ENCODE measurements around the gene MPRIP.
"Not testable (repeated sequence)": the region's sequence is repeated elsewhere in the genome, so short reads cannot be mapped to it uniquely, and the experiment has no call there.

The MPRIP gene

GRCh38 chr17:17042384-17042736, at the start of gene MPRIP:
Gene MPRIP, plus strand, starts transcription at chr17:17042457. Its CDS starts 392 bp downstream, at chr17:17042849.
- Histone ChIP-seq H4K20me1 (ENCODE audit: insufficient read depth, low read length) (peaks cover 36% of the 10 kb centered on the region), H3K79me2 (ENCODE audit: insufficient read depth, low read length) (peaks cover 47% of the 10 kb centered on the region), H3K36me3 (ENCODE audit: insufficient read depth, low read length) (no peaks in the 10 kb centered on the region; the same call in 1 of the 2 replicates), H2AFZ (ENCODE audit: low read depth, low read length) (peak within 1 kb of the TSS; percentile 79), H3K4me2 (ENCODE audit: insufficient read depth, low read length) (peak within 1 kb of the TSS; percentile 84), H3K27ac (ENCODE audit: low read length) (peak within 1 kb of the TSS; percentile 74), H3K9me3 (ENCODE audit: insufficient read depth, low read length, severe bottlenecking) (no peaks in the 10 kb centered on the region), H3K9ac (ENCODE audit: low read depth, low read length) (peak within 1 kb of the TSS; percentile 71), H3K4me3 (ENCODE audit: low read depth in 1 of 2, low read length in 2 of 2) (peak within 1 kb of the TSS; percentile 66 to 75), H3K4me1 (ENCODE audit: insufficient read depth, low read length) (peaks cover 44% of the 10 kb centered on the region), H3K27me3 (ENCODE audit: insufficient read depth, low read length, poor library complexity) (no peaks in the 10 kb centered on the region)
- ATAC-seq (ENCODE audit: insufficient read depth, low read depth), result no peak
- TF ChIP-seq EZH2 (IDR thresholded peaks at IDR 0.05; ENCODE audit: borderline replicate concordance, low read depth, low read length, severe bottlenecking) (no peak), CTCF (IDR thresholded peaks at IDR 0.05; ENCODE audit: borderline replicate concordance, extremely low read depth, low read length, poor library complexity, severe bottlenecking) (no peak)
- DNase-seq, result no peak

- Histone ChIP-seq H3K4me2 (ENCODE audit: insufficient read depth, low read length) (no peak overlapping the region), H3K27ac (ENCODE audit: low read length) (no peak overlapping the region), H3K4me3 (ENCODE audit: low read depth in 1 of 2, low read length in 2 of 2) (no peak overlapping the region), H3K36me3 (ENCODE audit: insufficient read depth, low read length) (no peaks in the 10 kb centered on the region), H3K9ac (ENCODE audit: low read depth, low read length) (no peak overlapping the region), H3K27me3 (ENCODE audit: insufficient read depth, low read length, poor library complexity) (no peaks in the 10 kb centered on the region), H2AFZ (ENCODE audit: low read depth, low read length) (no peak overlapping the region), H3K9me3 (ENCODE audit: insufficient read depth, low read length, severe bottlenecking) (no peaks in the 10 kb centered on the region), H4K20me1 (ENCODE audit: insufficient read depth, low read length) (no peaks in the 10 kb centered on the region), H3K79me2 (ENCODE audit: insufficient read depth, low read length) (no peaks in the 10 kb centered on the region), H3K4me1 (ENCODE audit: insufficient read depth, low read length) (peaks cover 21% of the 10 kb centered on the region)
- DNase-seq (no peak), ATAC-seq (ENCODE audit: insufficient read depth, low read depth) (no peak)
- TF ChIP-seq CTCF (IDR thresholded peaks at IDR 0.05; ENCODE audit: borderline replicate concordance, extremely low read depth, low read length, poor library complexity, severe bottlenecking) (no peak), EZH2 (IDR thresholded peaks at IDR 0.05; ENCODE audit: borderline replicate concordance, low read depth, low read length, severe bottlenecking) (no peak)
These were observed 47.6 kb upstream of the MPRIP start for GRCh38 chr17:16994631-16995030.

- Histone ChIP-seq H3K4me1 (ENCODE audit: insufficient read depth, low read length) (peaks cover 8% of the 10 kb centered on the region), H2AFZ (ENCODE audit: low read depth, low read length) (no peak overlapping the region), H3K79me2 (ENCODE audit: insufficient read depth, low read length) (no peaks in the 10 kb centered on the region), H3K4me2 (ENCODE audit: insufficient read depth, low read length) (no peak overlapping the region), H4K20me1 (ENCODE audit: insufficient read depth, low read length) (no peaks in the 10 kb centered on the region), H3K9me3 (ENCODE audit: insufficient read depth, low read length, severe bottlenecking) (no peaks in the 10 kb centered on the region), H3K4me3 (ENCODE audit: low read depth in 1 of 2, low read length in 2 of 2) (no peak overlapping the region), H3K27me3 (ENCODE audit: insufficient read depth, low read length, poor library complexity) (no peaks in the 10 kb centered on the region), H3K36me3 (ENCODE audit: insufficient read depth, low read length) (no peaks in the 10 kb centered on the region), H3K9ac (ENCODE audit: low read depth, low read length) (no peak overlapping the region), H3K27ac (ENCODE audit: low read length) (no peak overlapping the region)
- TF ChIP-seq EZH2 (IDR thresholded peaks at IDR 0.05; ENCODE audit: borderline replicate concordance, low read depth, low read length, severe bottlenecking), result no peak
- no peak for TF ChIP-seq CTCF (IDR thresholded peaks at IDR 0.05; ENCODE audit: borderline replicate concordance, extremely low read depth, low read length, poor library complexity, severe bottlenecking)
- ATAC-seq (ENCODE audit: insufficient read depth, low read depth) (no peak), DNase-seq (no peak)
These were observed 46.3 kb upstream of the MPRIP start for GRCh38 chr17:16995930-16996329.

- H3K4me2 ChIP-seq (ENCODE audit: insufficient read depth, low read length); H3K36me3 ChIP-seq (ENCODE audit: insufficient read depth, low read length); H3K79me2 ChIP-seq (ENCODE audit: insufficient read depth, low read length); H3K4me1 ChIP-seq (ENCODE audit: insufficient read depth, low read length); H3K9ac ChIP-seq (ENCODE audit: low read depth, low read length); ATAC-seq (ENCODE audit: insufficient read depth, low read depth); H2AFZ ChIP-seq (ENCODE audit: low read depth, low read length); H4K20me1 ChIP-seq (ENCODE audit: insufficient read depth, low read length); DNase-seq; H3K27me3 ChIP-seq (ENCODE audit: insufficient read depth, low read length, poor library complexity); H3K9me3 ChIP-seq (ENCODE audit: insufficient read depth, low read length, severe bottlenecking); H3K27ac ChIP-seq (ENCODE audit: low read length); H3K4me3 ChIP-seq (ENCODE audit: low read depth in 1 of 2, low read length in 2 of 2): not testable (repeated sequence)
These were observed 45.5 kb upstream of the MPRIP start for GRCh38 chr17:16996726-16997125.

Measured in DND-41 (cell line).